HFF-Myc (cell line): ENCODE data around the gene CPLX4.

Source experiments
- DNase-seq: peaks from one replicate; pipeline ENCODE4 v3.0.0-alpha.2; 2011; ENCODE audit warnings: low read depth; ENCODE audit errors: extremely low read depth
- H3K4me3 ChIP-seq: replicated peaks from 2 replicates; pipeline ENCODE4 v1.5.1; 2011; ENCODE audit warnings: low read depth, mild to moderate bottlenecking, control low read depth, low read length
- CTCF ChIP-seq: IDR thresholded peaks from 2 replicates; pipeline ENCODE4 v1.5.1; 2012; ENCODE audit warnings: mild to moderate bottlenecking, low read depth, low read length, control low read depth; ENCODE audit errors: missing control alignments

The CPLX4 gene

GRCh38 chr18:59340817-59341216, 22.4 kb upstream of the CPLX4 start:
- no peak for TF ChIP-seq CTCF
- DNase-seq, result no peak
- H3K4me3 ChIP-seq, result no peak overlapping the region

GRCh38 chr18:59340312-59340711, 21.9 kb upstream of the CPLX4 start:
- TF ChIP-seq CTCF, result no peak
- H3K4me3 ChIP-seq, result no peak overlapping the region
- DNase-seq, result no peak

- no peak for DNase-seq
- H3K4me3 ChIP-seq, result no peak overlapping the region
- no peak for TF ChIP-seq CTCF
Observed at GRCh38 chr18:59332986-59333385, 14.5 kb upstream of the CPLX4 start.

GRCh38 chr18:59328683-59329082, 10.2 kb upstream of the CPLX4 start:
- DNase-seq, result no peak
- TF ChIP-seq CTCF, result no peak

GRCh38 chr18:59325965-59326364, 7.5 kb upstream of the CPLX4 start:
- DNase-seq, result no peak
- no peak overlapping the region for H3K4me3 ChIP-seq
- no peak for TF ChIP-seq CTCF

More at GRCh38 chr18:59328683-59329082, 10.2 kb upstream of the CPLX4 start:
- H3K4me3 ChIP-seq, result no peak overlapping the region

GRCh38 chr18:59324623-59324971, 6.1 kb upstream of the CPLX4 start:
- H3K4me3 ChIP-seq, result no peak overlapping the region
- TF ChIP-seq CTCF, result no peak
- no peak for DNase-seq

GRCh38 chr18:59323931-59324622, 5.6 kb upstream of the CPLX4 start:
- DNase-seq, result no peak
- H3K4me3 ChIP-seq, result no peak overlapping the region
- no peak for TF ChIP-seq CTCF
